Kidney (tissue), 14 donors: ENCODE results near the gene WFIKKN2. TPM values are rescaled to one million over a fixed set of nuclear protein-coding genes. Genes with fewer than 3 reads are reported as not detected.
"Not testable (repeated sequence)": the region's sequence is repeated elsewhere in the genome, so short reads cannot be mapped to it uniquely, and the experiment has no call there.

Source experiments
- DNase-seq, 5 donors: peaks; one replicate each; pipeline ENCODE4 v3.0.0-alpha.2; 2013 to 2020
- FAIRE-seq: peaks from 2 replicates; lab custom pipeline; 2012; peaks lifted over from hg19 to GRCh38; lab: Jason Lieb, UNC
- H3K27ac ChIP-seq, 2 donors: one replicate each; pipeline ENCODE4 v1.7.0; 2013; ENCODE audit warnings: low read depth in 2 of 2, low read length in 2 of 2, inconsistent platforms in 1 of 2
- H3K27me3 ChIP-seq: one replicate; pipeline ENCODE4 v1.7.1; 2013; ENCODE audit warnings: low read length, inconsistent platforms; ENCODE audit not compliant: control insufficient read depth, insufficient read depth
- H3K36me3 ChIP-seq, 3 donors: one replicate each; pipeline versions ENCODE4 v1.7.0 to v1.7.1; 2013; ENCODE audit warnings: low read length in 3 of 3, control low read depth in 1 of 3, inconsistent platforms in 1 of 3; ENCODE audit not compliant: insufficient read depth in 3 of 3, control insufficient read depth in 2 of 3
- H3K4me1 ChIP-seq, 3 donors: one replicate each; pipeline versions ENCODE4 v1.7.0 to v1.7.1; 2013; ENCODE audit warnings: low read length in 3 of 3, inconsistent platforms in 1 of 3, low read depth in 1 of 3; ENCODE audit not compliant: control insufficient read depth in 2 of 3, insufficient read depth in 2 of 3
- H3K4me3 ChIP-seq, 3 donors: one replicate each; pipeline versions ENCODE4 v1.7.0 to v1.8.1; 2013; ENCODE audit warnings: low read length in 3 of 3, control low read depth in 1 of 3, inconsistent platforms in 1 of 3
- H3K9ac ChIP-seq, 3 donors: one replicate each; pipeline versions ENCODE4 v1.7.0 to v1.7.1; 2013; ENCODE audit warnings: low read length in 3 of 3, control low read depth in 1 of 3, inconsistent platforms in 1 of 3
- H3K9me3 ChIP-seq, 3 donors: one replicate each; pipeline versions ENCODE4 v1.7.0 to v1.7.1; 2013; ENCODE audit warnings: low read length in 3 of 3, control low read depth in 1 of 3, inconsistent platforms in 1 of 3; ENCODE audit not compliant: control insufficient read depth in 2 of 3, insufficient read depth in 1 of 3
- intact Hi-C: fragments of 100-400 bp; cut with DNase I; formaldehyde crosslinking; loops from one replicate; pipeline ENCODE4 v1.11.1; 2022
- polyA plus RNA-seq: library from polyadenylated mRNA; stranded (reverse); fragments of 350-450 nt; fragmentation: Illumina TruSeq; extraction: RNeasy Lipid Tissue Mini Kit (QIAGEN cat#74804); gene quantifications from one replicate; pipeline ENCODE4 v1.2.3, GENCODE V29; 2014; ENCODE audit warnings: low read depth, low replicate concordance; ENCODE audit not compliant: insufficient read depth
- total RNA-seq: library from RNA; stranded (reverse); fragmentation: NEBNext Ultra II Directional; extraction: Animal tissue kit (Norgen Biotek cat#: 25700); gene quantifications from one replicate; pipeline ENCODE4 v1.2.1, GENCODE V29; 2021
- TF ChIP-seq, protein P1 (sequence below): IDR thresholded peaks from 3 replicates; pipeline ENCODE4 v1.5.1; 2012; ENCODE audit warnings: mild to moderate bottlenecking, moderate library complexity, borderline replicate concordance; ENCODE audit not compliant: insufficient read depth; ENCODE audit errors: extremely low read depth
- donor health status: control.
- donor health status: control.
- donor health status: control.
- donor health status: control.
- donor health status: control.
- donor health status: DM: yes; HTN: yes; CAD: no.
- donor health status: Normal renal cell carcinoma (clear cell type).

The WFIKKN2 gene
- total and polyA plus RNA-seq, 2 donors from 2014 or later = 0.09 TPM; not detected in 1

DNA sequence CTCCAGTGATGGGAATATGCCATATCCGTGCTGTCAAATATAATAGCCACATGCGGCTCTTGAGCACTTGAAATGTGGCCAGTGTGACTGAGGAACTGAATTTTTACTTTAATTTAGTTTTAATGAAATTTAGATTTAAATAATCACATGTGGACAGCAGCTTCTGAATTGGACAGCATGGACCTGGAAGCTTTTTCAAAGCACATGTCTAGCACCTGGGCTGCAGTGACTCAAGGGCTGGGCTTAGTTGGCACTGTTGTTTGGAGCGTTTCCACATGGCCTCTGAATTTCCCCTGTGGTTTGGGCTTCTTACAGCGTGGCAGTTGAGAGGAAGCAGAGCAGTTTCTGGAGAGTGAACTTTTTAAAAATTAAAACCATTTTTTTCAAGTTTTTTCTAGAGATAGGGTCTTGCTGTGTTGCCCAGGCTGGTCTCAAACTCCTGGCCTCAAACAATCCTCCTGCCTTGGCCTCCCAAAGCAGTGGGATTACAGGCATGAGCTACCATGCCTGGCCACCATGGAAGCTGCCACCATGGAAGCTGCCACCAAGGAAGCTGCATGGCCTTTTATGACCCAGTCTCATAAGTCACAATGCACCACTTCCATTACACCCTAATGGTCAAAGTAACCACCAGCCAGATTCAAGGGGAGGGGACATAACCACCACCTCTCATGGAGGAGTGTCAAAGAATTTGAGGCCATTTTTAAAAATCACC is 37.5 kb downstream of the WFIKKN2 start:
- Histone ChIP-seq H3K9me3 (no peaks in the 10 kb centered on the region), H3K9ac (no peak overlapping the region), H3K4me1 (peaks cover 0 to 5% (median 4%) of the 10 kb centered on the region in 3 donors), H3K27me3 (no peaks in the 10 kb centered on the region), H3K36me3 (no peaks in the 10 kb centered on the region), H3K27ac (no peak overlapping the region), H3K4me3 (no peak overlapping the region)
- TF ChIP-seq, protein P1, sequence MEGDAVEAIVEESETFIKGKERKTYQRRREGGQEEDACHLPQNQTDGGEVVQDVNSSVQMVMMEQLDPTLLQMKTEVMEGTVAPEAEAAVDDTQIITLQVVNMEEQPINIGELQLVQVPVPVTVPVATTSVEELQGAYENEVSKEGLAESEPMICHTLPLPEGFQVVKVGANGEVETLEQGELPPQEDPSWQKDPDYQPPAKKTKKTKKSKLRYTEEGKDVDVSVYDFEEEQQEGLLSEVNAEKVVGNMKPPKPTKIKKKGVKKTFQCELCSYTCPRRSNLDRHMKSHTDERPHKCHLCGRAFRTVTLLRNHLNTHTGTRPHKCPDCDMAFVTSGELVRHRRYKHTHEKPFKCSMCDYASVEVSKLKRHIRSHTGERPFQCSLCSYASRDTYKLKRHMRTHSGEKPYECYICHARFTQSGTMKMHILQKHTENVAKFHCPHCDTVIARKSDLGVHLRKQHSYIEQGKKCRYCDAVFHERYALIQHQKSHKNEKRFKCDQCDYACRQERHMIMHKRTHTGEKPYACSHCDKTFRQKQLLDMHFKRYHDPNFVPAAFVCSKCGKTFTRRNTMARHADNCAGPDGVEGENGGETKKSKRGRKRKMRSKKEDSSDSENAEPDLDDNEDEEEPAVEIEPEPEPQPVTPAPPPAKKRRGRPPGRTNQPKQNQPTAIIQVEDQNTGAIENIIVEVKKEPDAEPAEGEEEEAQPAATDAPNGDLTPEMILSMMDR = no peak
- intact Hi-C loops = no loop called here
- FAIRE-seq (no peak), DNase-seq (no peak)

DNA sequence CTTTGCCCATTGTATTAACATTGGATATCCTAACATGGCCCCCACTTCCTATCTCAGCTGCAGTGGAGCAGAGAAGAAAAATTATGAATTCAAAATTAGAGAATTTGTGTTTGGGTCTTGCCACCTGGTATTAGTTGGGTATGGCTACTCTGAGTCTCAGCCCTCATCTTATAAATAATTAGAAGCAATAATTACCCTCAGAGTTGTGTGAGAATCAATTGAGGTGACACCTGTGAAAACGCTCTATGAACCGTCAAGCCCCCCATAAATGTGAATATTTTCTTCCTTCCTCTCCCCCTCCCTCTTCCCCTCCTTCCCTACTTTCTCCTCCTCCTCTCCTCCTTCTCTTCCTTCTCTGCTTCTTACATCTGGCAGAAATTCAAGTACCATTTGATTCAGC is 39.7 kb downstream of the WFIKKN2 start:
- no peaks in the 10 kb centered on the region for H3K9me3 ChIP-seq
- no peak overlapping the region for H3K27ac ChIP-seq
- intact Hi-C loops = no loop called here
- no peaks in the 10 kb centered on the region for H3K27me3 ChIP-seq
- TF ChIP-seq, protein P1 = no peak
- H3K4me3 ChIP-seq = no peak overlapping the region
- DNase-seq = no peak
- H3K9ac ChIP-seq = no peak overlapping the region
- FAIRE-seq = no peak
- peaks cover 0 to 2% (median 0%) of the 10 kb centered on the region in 3 donors for H3K4me1 ChIP-seq
- no peaks in the 10 kb centered on the region for H3K36me3 ChIP-seq

DNA sequence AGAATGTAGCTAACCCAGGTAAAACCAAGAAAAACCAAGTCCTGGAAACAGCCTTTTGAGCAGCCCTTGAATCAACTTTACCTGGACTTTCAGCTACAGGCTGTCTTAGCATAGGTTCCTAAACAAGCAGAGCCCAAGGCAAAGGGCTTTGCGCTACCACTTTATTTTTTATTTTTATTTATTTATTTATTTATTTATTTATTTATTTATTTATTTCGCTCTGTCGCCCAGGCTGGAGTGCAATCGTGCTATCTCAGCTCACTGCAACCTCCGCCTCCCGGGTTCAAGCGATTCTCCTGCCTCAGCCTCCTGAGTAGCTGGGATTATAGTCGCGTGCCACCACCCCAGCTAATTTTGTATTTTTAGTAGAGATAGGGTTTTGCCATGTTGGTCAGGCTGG is 41.7 kb downstream of the WFIKKN2 start:
- intact Hi-C loops, FAIRE-seq, H3K4me1 ChIP-seq, H3K27me3 ChIP-seq, H3K4me3 ChIP-seq, H3K9me3 ChIP-seq, H3K36me3 ChIP-seq, H3K27ac ChIP-seq, DNase-seq, H3K9ac ChIP-seq: not testable (repeated sequence)

DNA sequence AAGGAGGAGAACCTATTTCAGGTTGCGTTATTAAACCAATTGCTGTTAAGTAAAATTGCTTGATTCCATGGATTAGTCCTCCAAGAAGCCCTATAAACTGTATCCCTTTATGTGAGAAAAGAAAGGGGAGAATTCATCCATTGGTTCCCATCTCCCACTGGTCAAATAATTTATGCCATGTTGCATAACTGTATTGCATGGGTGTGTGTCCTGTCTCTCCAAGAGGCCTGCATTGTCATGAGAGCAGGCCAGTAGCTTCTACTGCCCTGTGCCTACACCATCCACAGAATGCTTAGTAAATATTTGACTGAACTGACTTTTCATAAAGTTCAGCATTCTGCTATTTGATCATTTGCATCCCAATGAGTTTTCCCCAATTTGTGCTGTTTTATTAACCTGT is 42.5 kb downstream of the WFIKKN2 start:
- Histone ChIP-seq H3K4me1 (peaks cover 0 to 2% (median 0%) of the 10 kb centered on the region in 3 donors), H3K27ac (no peak overlapping the region), H3K9ac (no peak overlapping the region), H3K9me3 (no peaks in the 10 kb centered on the region), H3K4me3 (no peak overlapping the region), H3K36me3 (no peaks in the 10 kb centered on the region), H3K27me3 (no peaks in the 10 kb centered on the region)
- intact Hi-C loops = no loop called here
- FAIRE-seq (no peak), DNase-seq (no peak)
- TF ChIP-seq, protein P1 = no peak
